ENCODE data around the gene SLC22A1. TPM values are rescaled to one million over a fixed set of nuclear protein-coding genes. Genes with fewer than 3 reads are reported as not detected.
A peak's percentile ranks its signal among the peaks of the same experiment; 100 is the strongest.

Gene SLC22A1
- total RNA-seq, 1 donor = 0.72 TPM

- no peaks in the 10 kb centered on the region for H3K27me3 ChIP-seq (ENCODE audit: insufficient read depth, low read length)
- no peaks in the 10 kb centered on the region for H4K20me1 ChIP-seq (ENCODE audit: insufficient read depth, low read length)
- no peak overlapping the region for H3K4me3 ChIP-seq (ENCODE audit: insufficient read depth, low read length)
- no peak overlapping the region for H3K27ac ChIP-seq (ENCODE audit: low read depth, low read length)
- H2AFZ ChIP-seq (ENCODE audit: low read length) = no peak overlapping the region
- DNase-seq (ENCODE audit: insufficient read length, low spot score, missing footprints) = peak; percentile 70
- TF ChIP-seq, protein P1, sequence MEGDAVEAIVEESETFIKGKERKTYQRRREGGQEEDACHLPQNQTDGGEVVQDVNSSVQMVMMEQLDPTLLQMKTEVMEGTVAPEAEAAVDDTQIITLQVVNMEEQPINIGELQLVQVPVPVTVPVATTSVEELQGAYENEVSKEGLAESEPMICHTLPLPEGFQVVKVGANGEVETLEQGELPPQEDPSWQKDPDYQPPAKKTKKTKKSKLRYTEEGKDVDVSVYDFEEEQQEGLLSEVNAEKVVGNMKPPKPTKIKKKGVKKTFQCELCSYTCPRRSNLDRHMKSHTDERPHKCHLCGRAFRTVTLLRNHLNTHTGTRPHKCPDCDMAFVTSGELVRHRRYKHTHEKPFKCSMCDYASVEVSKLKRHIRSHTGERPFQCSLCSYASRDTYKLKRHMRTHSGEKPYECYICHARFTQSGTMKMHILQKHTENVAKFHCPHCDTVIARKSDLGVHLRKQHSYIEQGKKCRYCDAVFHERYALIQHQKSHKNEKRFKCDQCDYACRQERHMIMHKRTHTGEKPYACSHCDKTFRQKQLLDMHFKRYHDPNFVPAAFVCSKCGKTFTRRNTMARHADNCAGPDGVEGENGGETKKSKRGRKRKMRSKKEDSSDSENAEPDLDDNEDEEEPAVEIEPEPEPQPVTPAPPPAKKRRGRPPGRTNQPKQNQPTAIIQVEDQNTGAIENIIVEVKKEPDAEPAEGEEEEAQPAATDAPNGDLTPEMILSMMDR (IDR thresholded peaks at IDR 0.05; ENCODE audit: extremely low read depth, low read depth, low read length) = no peak
- H3K4me1 ChIP-seq (ENCODE audit: insufficient read depth, low read length) = no peaks in the 10 kb centered on the region
- no peak overlapping the region for H3K4me2 ChIP-seq (ENCODE audit: insufficient read depth, low read length)
- H3K79me2 ChIP-seq (ENCODE audit: insufficient read depth, low read length) = no peaks in the 10 kb centered on the region
- no peaks in the 10 kb centered on the region for H3K9me3 ChIP-seq (ENCODE audit: low read depth, low read length)
- peaks cover 3% of the 10 kb centered on the region for H3K36me3 ChIP-seq (ENCODE audit: insufficient read depth, low read length)
Observed at GRCh38 chr6:160116411-160116810, 5.2 kb upstream of the SLC22A1 start.

DNA sequence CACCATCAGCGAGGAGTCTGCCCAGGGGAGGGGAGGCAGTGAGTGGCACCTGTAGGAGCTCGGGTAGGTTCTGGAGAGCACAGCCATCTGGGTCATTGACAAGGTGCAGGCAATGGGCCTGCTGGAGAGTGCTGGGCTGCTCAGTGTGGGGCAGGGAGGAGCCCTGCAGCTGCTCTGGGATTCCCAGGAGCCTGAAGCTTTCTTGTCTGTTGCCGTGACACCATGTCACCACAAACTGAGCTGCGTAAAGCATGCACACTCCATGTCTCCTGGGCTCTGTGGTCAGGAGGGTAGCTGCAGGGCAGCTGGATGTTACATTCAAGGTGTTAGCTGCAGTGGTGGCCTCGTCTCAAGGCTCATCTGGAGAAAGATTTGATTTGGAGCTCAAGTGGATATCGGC lies 4.5 kb upstream of the SLC22A1 start:
- Histone ChIP-seq H3K9me3 (ENCODE audit: low read depth, low read length) (no peaks in the 10 kb centered on the region), H2AFZ (ENCODE audit: low read length) (no peak overlapping the region), H4K20me1 (ENCODE audit: insufficient read depth, low read length) (no peaks in the 10 kb centered on the region), H3K27ac (ENCODE audit: low read depth, low read length) (no peak overlapping the region), H3K36me3 (ENCODE audit: insufficient read depth, low read length) (peaks cover 3% of the 10 kb centered on the region), H3K27me3 (ENCODE audit: insufficient read depth, low read length) (no peaks in the 10 kb centered on the region), H3K4me2 (ENCODE audit: insufficient read depth, low read length) (no peak overlapping the region), H3K79me2 (ENCODE audit: insufficient read depth, low read length) (no peaks in the 10 kb centered on the region), H3K4me1 (ENCODE audit: insufficient read depth, low read length) (no peaks in the 10 kb centered on the region), H3K4me3 (ENCODE audit: insufficient read depth, low read length) (no peak overlapping the region)
- DNase-seq (ENCODE audit: insufficient read length, low spot score, missing footprints) = peak; percentile 30
- TF ChIP-seq, protein P1 (IDR thresholded peaks at IDR 0.05; ENCODE audit: extremely low read depth, low read depth, low read length) = no peak

DNA sequence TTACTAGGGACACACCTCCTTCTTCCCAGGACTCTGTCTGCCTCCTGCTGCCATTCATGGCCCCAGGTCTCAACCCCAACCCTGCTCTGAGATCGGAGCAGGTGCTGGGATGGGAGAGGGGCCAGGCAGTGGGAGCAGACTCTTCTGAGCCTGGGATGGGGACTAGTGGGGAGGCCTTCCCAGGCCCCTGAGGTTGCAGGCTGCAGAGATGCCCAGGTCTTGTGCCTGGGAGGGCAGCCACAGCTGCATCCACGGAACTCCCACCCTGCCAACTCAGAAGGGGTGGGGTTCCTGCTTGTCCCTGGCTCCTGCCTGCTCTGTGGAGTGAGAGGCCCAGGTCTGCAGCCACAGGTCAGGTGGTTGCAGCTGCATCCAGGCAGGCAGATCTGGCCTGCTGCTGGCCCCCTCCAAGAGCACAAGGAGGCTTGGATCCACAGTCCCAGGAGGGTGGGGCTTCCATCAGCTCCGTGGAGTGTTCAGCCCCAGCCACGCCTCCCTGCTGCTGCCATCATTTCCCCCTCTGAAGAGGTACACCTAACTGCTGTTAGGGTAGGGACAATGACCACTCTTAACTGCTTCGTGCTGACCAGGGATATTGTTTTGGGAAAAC lies 2.9 kb upstream of the SLC22A1 start:
- H4K20me1 ChIP-seq (ENCODE audit: insufficient read depth, low read length) = no peaks in the 10 kb centered on the region
- H3K9me3 ChIP-seq (ENCODE audit: low read depth, low read length) = no peaks in the 10 kb centered on the region
- H3K4me3 ChIP-seq (ENCODE audit: insufficient read depth, low read length) = no peak overlapping the region
- H2AFZ ChIP-seq (ENCODE audit: low read length) = no peak overlapping the region
- no peaks in the 10 kb centered on the region for H3K79me2 ChIP-seq (ENCODE audit: insufficient read depth, low read length)
- H3K36me3 ChIP-seq (ENCODE audit: insufficient read depth, low read length) = peaks cover 3% of the 10 kb centered on the region
- no peaks in the 10 kb centered on the region for H3K27me3 ChIP-seq (ENCODE audit: insufficient read depth, low read length)
- no peaks in the 10 kb centered on the region for H3K4me1 ChIP-seq (ENCODE audit: insufficient read depth, low read length)
- no peak for DNase-seq (ENCODE audit: insufficient read length, low spot score, missing footprints)
- no peak overlapping the region for H3K27ac ChIP-seq (ENCODE audit: low read depth, low read length)
- TF ChIP-seq, protein P1 (IDR thresholded peaks at IDR 0.05; ENCODE audit: extremely low read depth, low read depth, low read length) = no peak
- H3K4me2 ChIP-seq (ENCODE audit: insufficient read depth, low read length) = no peak overlapping the region

DNA sequence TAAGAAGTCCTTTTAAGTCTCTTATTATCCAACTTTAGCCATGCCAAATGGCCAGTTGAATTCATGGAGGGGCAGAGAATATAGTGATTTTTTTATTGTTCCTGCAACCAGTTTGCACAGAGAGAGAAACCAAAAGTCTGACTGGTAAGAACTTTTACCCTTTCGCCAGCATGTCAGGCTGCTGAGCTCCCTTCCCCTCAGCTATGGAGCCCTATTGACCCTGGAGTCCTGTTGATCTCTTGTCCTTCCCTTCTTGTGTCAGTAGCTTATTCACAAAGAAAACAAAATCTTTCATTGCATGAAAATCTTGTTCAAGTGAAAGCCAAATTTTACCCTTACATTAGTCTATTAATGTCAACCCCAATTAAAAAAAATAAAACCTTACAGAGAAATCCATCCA lies 1.5 kb upstream of the SLC22A1 start:
- no peak overlapping the region for H3K4me2 ChIP-seq (ENCODE audit: insufficient read depth, low read length)
- H3K4me1 ChIP-seq (ENCODE audit: insufficient read depth, low read length) = no peaks in the 10 kb centered on the region
- H3K27me3 ChIP-seq (ENCODE audit: insufficient read depth, low read length) = no peaks in the 10 kb centered on the region

More for the DNA sequence above, 1.5 kb upstream of the SLC22A1 start:
- H3K9me3 ChIP-seq (ENCODE audit: low read depth, low read length) = no peaks in the 10 kb centered on the region
- H2AFZ ChIP-seq (ENCODE audit: low read length) = no peak overlapping the region
- H3K36me3 ChIP-seq (ENCODE audit: insufficient read depth, low read length) = peaks cover 3% of the 10 kb centered on the region
- no peak overlapping the region for H3K4me3 ChIP-seq (ENCODE audit: insufficient read depth, low read length)
- no peak overlapping the region for H3K27ac ChIP-seq (ENCODE audit: low read depth, low read length)
- TF ChIP-seq, protein P1 (IDR thresholded peaks at IDR 0.05; ENCODE audit: extremely low read depth, low read depth, low read length) = no peak
- H3K79me2 ChIP-seq (ENCODE audit: insufficient read depth, low read length) = no peaks in the 10 kb centered on the region
- no peaks in the 10 kb centered on the region for H4K20me1 ChIP-seq (ENCODE audit: insufficient read depth, low read length)
- DNase-seq (ENCODE audit: insufficient read length, low spot score, missing footprints) = no peak
